Keratinocyte (primary cell): ENCODE data around the gene KIAA0930. TPM values are rescaled to one million over a fixed set of nuclear protein-coding genes. Genes with fewer than 3 reads are reported as not detected.

Source experiments
- DNase-seq: peaks from one replicate; pipeline ENCODE4 v3.0.0-alpha.2; 2011; ENCODE audit warnings: low read depth, missing footprints, low spot score
- FAIRE-seq: peaks from 2 replicates; lab custom pipeline; 2011; peaks lifted over from hg19 to GRCh38; lab: Jason Lieb, UNC
- H2AFZ ChIP-seq: 2 replicates; pipeline ENCODE4 v1.6.0; 2012; ENCODE audit warnings: low read length, control low read depth, inconsistent platforms; ENCODE audit not compliant: control insufficient read depth
- H3K27ac ChIP-seq: 2 replicates; pipeline ENCODE4 v1.5.1; 2011; ENCODE audit warnings: low read length; ENCODE audit not compliant: control insufficient read depth, insufficient read depth
- H3K27me3 ChIP-seq: 3 replicates; pipeline ENCODE4 v1.6.0; 2011; ENCODE audit warnings: low read length; ENCODE audit not compliant: control insufficient read depth, insufficient read depth; ENCODE audit errors: extremely low read depth
- H3K36me3 ChIP-seq, 2 experiments: 2 replicates in 1 of 2; 3 replicates in 1 of 2; pipeline ENCODE4 v1.5.1; 2011; ENCODE audit warnings: low read length in 2 of 2, mild to moderate bottlenecking in 1 of 2; ENCODE audit not compliant: control insufficient read depth in 2 of 2, insufficient read depth in 2 of 2; ENCODE audit errors: extremely low read depth in 1 of 2
- H3K4me1 ChIP-seq: 3 replicates; pipeline ENCODE4 v1.5.1; 2011; ENCODE audit warnings: low read length; ENCODE audit not compliant: control insufficient read depth, insufficient read depth; ENCODE audit errors: extremely low read depth
- H3K4me2 ChIP-seq: 3 replicates; pipeline ENCODE4 v1.6.0; 2011; ENCODE audit warnings: low read depth, low read length; ENCODE audit not compliant: control insufficient read depth, insufficient read depth; ENCODE audit errors: extremely low read depth
- H3K4me3 ChIP-seq, 3 experiments: fragments of 200-600 bp in 1 of 3; sonication (generic) in 1 of 3; 2 replicates in 2 of 3; 3 replicates in 1 of 3; pipeline ENCODE4 v1.5.1; 2011 to 2016; ENCODE audit warnings: low read length in 3 of 3, mild to moderate bottlenecking in 3 of 3, control low read depth in 2 of 3, inconsistent platforms in 1 of 3, low read depth in 1 of 3, mixed read lengths in 1 of 3, mixed run types in 1 of 3, moderate library complexity in 1 of 3; ENCODE audit not compliant: control insufficient read depth in 2 of 3, insufficient read depth in 2 of 3; ENCODE audit errors: extremely low read depth in 1 of 3
- H3K79me2 ChIP-seq: 2 replicates; pipeline ENCODE4 v1.6.0; 2012; ENCODE audit warnings: low read length; ENCODE audit not compliant: control insufficient read depth, insufficient read depth
- H3K9ac ChIP-seq: 3 replicates; pipeline ENCODE4 v1.6.0; 2011; ENCODE audit warnings: low read length; ENCODE audit not compliant: control insufficient read depth, insufficient read depth; ENCODE audit errors: extremely low read depth
- H3K9me1 ChIP-seq: 3 replicates; pipeline ENCODE4 v1.6.0; 2011; ENCODE audit warnings: low read length; ENCODE audit not compliant: control insufficient read depth, insufficient read depth; ENCODE audit errors: extremely low read depth
- H3K9me3 ChIP-seq: 2 replicates; pipeline ENCODE4 v1.5.1; 2012; ENCODE audit warnings: low read depth, low read length; ENCODE audit not compliant: control insufficient read depth
- H4K20me1 ChIP-seq: 3 replicates; pipeline ENCODE4 v1.6.0; 2011; ENCODE audit warnings: low read length; ENCODE audit not compliant: control insufficient read depth, insufficient read depth; ENCODE audit errors: extremely low read depth
- CTCF ChIP-seq, 3 experiments: IDR thresholded peaks in 1 of 3; conservative IDR thresholded peaks in 1 of 3; optimal IDR thresholded peaks in 1 of 3; 2 replicates in 2 of 3; 3 replicates in 1 of 3; pipeline versions ENCODE3 to v1.5.1; 2011; ENCODE audit warnings: low read length in 3 of 3, mild to moderate bottlenecking in 3 of 3, moderate library complexity in 2 of 3, control low read depth in 1 of 3, inconsistent platforms in 1 of 3; ENCODE audit not compliant: insufficient read depth in 2 of 3; ENCODE audit errors: extremely low read depth in 1 of 3
- EZH2 ChIP-seq: IDR thresholded peaks from one replicate; pipeline ENCODE4 v1.6.1; 2012; ENCODE audit warnings: inconsistent platforms, mild to moderate bottlenecking, low read length, moderate library complexity
- dilution Hi-C: fragments of 300-500 bp; cut with MboI; formaldehyde crosslinking; loops from one replicate; pipeline ENCODE4 v1.7.0; 2020; ENCODE audit warnings: low sequenced_read_pairs; ENCODE audit not compliant: extremely low pct_ligation_motif_present
- polyA plus RNA-seq, 5 experiments: library from polyadenylated mRNA; depleted of rRNA in 3 of 5; stranded (reverse) in 3 of 5; stranded (forward) in 1 of 5; unstranded in 1 of 5; fragments of >200 nt; gene quantifications; 1 replicate in 1 of 5; 2 replicates in 3 of 5; 3 replicates in 1 of 5; pipeline versions ENCODE4 v1.2.1 to v1.2.3, GENCODE V29; 2011 to 2012; ENCODE audit warnings: missing spikeins in 2 of 5, low read depth in 1 of 5, low replicate concordance in 1 of 5
- small RNA-seq, 3 experiments: library from RNA; depleted of rRNA; stranded (forward); fragments of <200 nt; gene quantifications; one replicate each; pipeline ENCODE3, GENCODE V24; 2012; ENCODE audit warnings: low read depth in 3 of 3, low replicate concordance in 1 of 3; ENCODE audit not compliant: insufficient read length in 3 of 3

The KIAA0930 gene
- polyA plus RNA-seq, 1 donor (not counting 4 experiments of a cell fraction or from before 2014, with no cell fraction given) = 115 TPM

GRCh38 chr22:45144916-45145315, 95.8 kb downstream of the KIAA0930 start:
- Histone ChIP-seq H4K20me1 (peaks cover 3% of the 10 kb centered on the region), H3K4me1 (no peaks in the 10 kb centered on the region), H3K9me3 (no peaks in the 10 kb centered on the region), H2AFZ (no peak overlapping the region), H3K9me1 (no peaks in the 10 kb centered on the region), H3K27me3 (no peaks in the 10 kb centered on the region), H3K4me2 (no peak overlapping the region), H3K79me2 (peaks cover 2% of the 10 kb centered on the region), H3K4me3 (no peak overlapping the region), H3K36me3 (peaks cover 0 to 1% of the 10 kb centered on the region in 2 experiments), H3K9ac (no peak overlapping the region), H3K27ac (no peak overlapping the region)
- FAIRE-seq = no peak
- no peak for TF ChIP-seq EZH2
- no peak for TF ChIP-seq CTCF (optimal IDR thresholded peaks at IDR 0.05 in 1 of 3, IDR thresholded peaks at IDR 0.05 in 1 of 3, conservative IDR thresholded peaks at IDR 0.05 in 1 of 3; ENCODE audit: extremely low read depth in 1 of 3, insufficient read depth in 2 of 3, low read length in 3 of 3)
- dilution Hi-C loops = no loop called here
- DNase-seq = no peak

GRCh38 chr22:45142376-45142775, 98.3 kb downstream of the KIAA0930 start:
- no peak overlapping the region for H2AFZ ChIP-seq
- H3K9ac ChIP-seq = no peak overlapping the region
- no peaks in the 10 kb centered on the region for H3K9me3 ChIP-seq
- TF ChIP-seq EZH2 = no peak
- no peak for TF ChIP-seq CTCF (optimal IDR thresholded peaks at IDR 0.05 in 1 of 3, IDR thresholded peaks at IDR 0.05 in 1 of 3, conservative IDR thresholded peaks at IDR 0.05 in 1 of 3; ENCODE audit: extremely low read depth in 1 of 3, insufficient read depth in 2 of 3, low read length in 3 of 3)
- H3K27ac ChIP-seq = no peak overlapping the region
- H3K4me1 ChIP-seq = no peaks in the 10 kb centered on the region
- no peak overlapping the region for H3K4me3 ChIP-seq
- DNase-seq (no peak), FAIRE-seq (no peak)
- no peaks in the 10 kb centered on the region for H3K9me1 ChIP-seq
- peaks cover 2% of the 10 kb centered on the region for H3K79me2 ChIP-seq
- H3K4me2 ChIP-seq = no peak overlapping the region
- H3K36me3 ChIP-seq = no peaks in the 10 kb centered on the region
- H3K27me3 ChIP-seq = no peaks in the 10 kb centered on the region
- H4K20me1 ChIP-seq = peaks cover 3% of the 10 kb centered on the region
- dilution Hi-C loops = no loop called here

Small RNAs within 50 kb of the gene (small RNA-seq; reads per million reads assigned to genes)
- 0.20 to 11.0 (median 3.8) reads per million in 3 experiments for gene MIR1249

Other genes starting within 250 kb of the KIAA0930 start
- 0.16 TPM in 1 of 3 replicates, not detected in the others for gene PHF21B, start 230.9 kb downstream of the KIAA0930 start, polyA plus RNA-seq
- gene NUP50, start 77.0 kb downstream of the KIAA0930 start, polyA plus RNA-seq = 21.0 to 36.2 TPM (median 28.1 TPM) in 3 replicates
- not detected in 3 replicates for gene UPK3A, start 44.1 kb upstream of the KIAA0930 start, polyA plus RNA-seq
- 20.8 to 31.1 TPM (median 28.6 TPM) in 3 replicates for gene FAM118A, start 69.0 kb upstream of the KIAA0930 start, polyA plus RNA-seq
- not detected in 3 replicates for gene SMC1B, start 172.7 kb upstream of the KIAA0930 start, polyA plus RNA-seq
- 0.05 to 0.26 TPM (median 0.12 TPM) in 3 replicates for gene RIBC2, start 172.8 kb upstream of the KIAA0930 start, polyA plus RNA-seq